Suprapubic skin (tissue), 4 donors: ENCODE results near the gene TXLNG. TPM values are rescaled to one million over a fixed set of nuclear protein-coding genes. Genes with fewer than 3 reads are reported as not detected.

Experiments
- DNase-seq, 2 donors: peaks; one replicate each; pipeline ENCODE4 v3.0.0-alpha.2; 2019; ENCODE audit warnings: low spot score in 2 of 2
- H3K27ac ChIP-seq: fragments of 200-600 bp; sonication (generic); one replicate; pipeline ENCODE4 v1.5.1; 2019
- H3K27me3 ChIP-seq: fragments of 200-600 bp; sonication (generic); one replicate; pipeline ENCODE4 v1.5.1; 2019
- H3K36me3 ChIP-seq: fragments of 200-600 bp; sonication (generic); one replicate; pipeline ENCODE4 v1.5.1; 2019
- H3K4me1 ChIP-seq: fragments of 200-600 bp; sonication (generic); one replicate; pipeline ENCODE4 v1.5.1; 2019
- H3K4me3 ChIP-seq: fragments of 200-600 bp; sonication (generic); one replicate; pipeline ENCODE4 v1.5.1; 2019; ENCODE audit warnings: mild to moderate bottlenecking
- H3K9me3 ChIP-seq: fragments of 200-600 bp; sonication (generic); one replicate; pipeline ENCODE4 v1.5.1; 2019
- EP300 ChIP-seq: sonication (generic); formaldehyde crosslinking; IDR thresholded peaks from one replicate; pipeline ENCODE4 v1.6.1; 2017; ENCODE audit warnings: antibody characterized with exemption
- POLR2A ChIP-seq, 2 donors: fragments of 450-650 bp; IDR thresholded peaks; one replicate each; pipeline ENCODE4 v1.6.1; 2017; ENCODE audit warnings: antibody characterized with exemption in 2 of 2, mild to moderate bottlenecking in 2 of 2, moderate library complexity in 2 of 2
- POLR2AphosphoS5 ChIP-seq, 3 donors: sonication (generic); formaldehyde crosslinking; IDR thresholded peaks; one replicate each; pipeline ENCODE4 v1.6.1; 2017; ENCODE audit warnings: antibody characterized with exemption in 3 of 3
- WGBS: methylation state at CpG from one replicate; pipeline ENCODE4 v1.1.5; 2018; 5-methylcytosine and 5-hydroxymethylcytosine counted together
- total RNA-seq, 4 donors: library from RNA; depleted of rRNA; stranded (reverse); fragments of >200 nt; gene quantifications; one replicate each; pipeline ENCODE4 v1.1.0, GENCODE V29; 2016
- TF ChIP-seq, protein P1 (sequence below), 2 donors: fragments of 200-600 bp in 1 of 2; fragments of 450-650 bp in 1 of 2; sonication (generic) in 1 of 2; IDR thresholded peaks; one replicate each; pipeline ENCODE4 v1.5.1; 2016 to 2019; ENCODE audit warnings: antibody characterized with exemption in 2 of 2, mild to moderate bottlenecking in 1 of 2, moderate library complexity in 1 of 2

Gene TXLNG
- total RNA-seq, 4 donors from 2014 or later, result 8.6 to 15.5 (median 14.5) TPM

DNA sequence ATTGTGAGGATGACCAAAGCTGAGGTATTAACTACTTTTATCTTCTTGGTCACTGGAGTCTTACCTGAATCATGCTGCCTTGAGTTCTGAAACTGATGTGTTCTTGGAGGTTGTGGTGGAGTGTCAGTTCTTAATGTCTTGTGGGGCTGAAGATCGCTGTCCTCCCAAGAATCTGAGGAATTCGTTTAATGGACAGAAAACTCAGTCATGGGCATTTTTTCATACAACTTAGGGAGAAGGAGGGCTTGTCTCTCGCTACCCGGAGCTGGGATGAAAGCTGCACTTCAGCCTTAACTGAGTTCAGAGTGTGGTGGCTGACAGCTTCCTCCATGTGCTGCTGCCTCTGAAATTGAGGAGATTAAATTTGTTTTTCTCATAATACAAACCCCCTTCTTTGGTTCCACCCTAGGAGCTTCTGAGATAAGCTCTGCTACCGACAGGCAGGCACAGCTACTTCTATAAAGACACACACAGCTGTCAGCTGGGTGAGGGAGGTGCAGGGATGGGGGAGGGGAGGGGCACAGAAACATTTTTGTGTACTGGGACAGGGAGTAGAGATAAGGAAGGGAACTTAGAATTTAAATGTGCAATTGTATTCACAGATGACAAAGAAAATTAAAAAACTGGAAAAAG is 53.1 kb downstream of the TXLNG start:
- H3K36me3 ChIP-seq, result peaks cover 10% of the 10 kb centered on the region

DNA sequence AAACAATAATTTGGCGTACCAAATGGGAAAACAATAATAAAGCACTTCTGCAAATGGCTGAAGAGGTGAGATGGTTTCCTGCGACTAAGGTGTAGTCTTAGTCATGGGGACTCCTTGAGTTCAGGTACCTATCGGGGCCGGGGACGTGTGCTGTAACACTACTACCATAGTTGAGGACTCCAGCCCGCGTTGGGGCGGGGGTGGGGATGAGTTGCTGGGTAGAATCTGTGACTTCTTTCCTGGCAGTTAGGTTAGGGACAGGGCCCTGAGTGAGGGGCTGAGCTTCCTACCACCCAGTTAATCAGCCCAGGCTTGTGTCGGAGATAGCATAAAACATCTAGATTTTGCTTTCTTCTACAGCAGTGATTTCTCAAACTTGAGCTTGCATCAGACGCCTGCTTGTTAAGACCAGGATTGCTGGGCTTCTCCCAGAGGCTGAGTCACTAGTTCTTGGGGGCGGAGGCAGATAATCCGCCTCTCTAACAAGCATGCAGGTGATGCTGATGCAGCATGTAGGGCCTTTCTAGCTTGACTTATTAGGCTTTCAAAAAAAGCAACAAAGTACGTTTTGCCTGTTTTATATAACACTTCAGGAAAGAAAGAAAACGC is 53.7 kb downstream of the TXLNG start:
- Histone ChIP-seq H3K4me3 (no peak overlapping the region), H3K27ac (no peak overlapping the region), H3K27me3 (no peaks in the 10 kb centered on the region), H3K4me1 (peaks cover 3% of the 10 kb centered on the region), H3K36me3 (peaks cover 10% of the 10 kb centered on the region), H3K9me3 (no peaks in the 10 kb centered on the region)
- 77% methylated on average over 14 of the region's 14 CpGs for WGBS
- TF ChIP-seq EP300 (no peak), POLR2A (IDR thresholded peaks at IDR 0.05) (no peak), POLR2AphosphoS5 (IDR thresholded peaks at IDR 0.05) (no peak)
- TF ChIP-seq, protein P1, sequence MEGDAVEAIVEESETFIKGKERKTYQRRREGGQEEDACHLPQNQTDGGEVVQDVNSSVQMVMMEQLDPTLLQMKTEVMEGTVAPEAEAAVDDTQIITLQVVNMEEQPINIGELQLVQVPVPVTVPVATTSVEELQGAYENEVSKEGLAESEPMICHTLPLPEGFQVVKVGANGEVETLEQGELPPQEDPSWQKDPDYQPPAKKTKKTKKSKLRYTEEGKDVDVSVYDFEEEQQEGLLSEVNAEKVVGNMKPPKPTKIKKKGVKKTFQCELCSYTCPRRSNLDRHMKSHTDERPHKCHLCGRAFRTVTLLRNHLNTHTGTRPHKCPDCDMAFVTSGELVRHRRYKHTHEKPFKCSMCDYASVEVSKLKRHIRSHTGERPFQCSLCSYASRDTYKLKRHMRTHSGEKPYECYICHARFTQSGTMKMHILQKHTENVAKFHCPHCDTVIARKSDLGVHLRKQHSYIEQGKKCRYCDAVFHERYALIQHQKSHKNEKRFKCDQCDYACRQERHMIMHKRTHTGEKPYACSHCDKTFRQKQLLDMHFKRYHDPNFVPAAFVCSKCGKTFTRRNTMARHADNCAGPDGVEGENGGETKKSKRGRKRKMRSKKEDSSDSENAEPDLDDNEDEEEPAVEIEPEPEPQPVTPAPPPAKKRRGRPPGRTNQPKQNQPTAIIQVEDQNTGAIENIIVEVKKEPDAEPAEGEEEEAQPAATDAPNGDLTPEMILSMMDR (IDR thresholded peaks at IDR 0.05), result no peak
- DNase-seq, result no peak

More for the DNA sequence above, 53.1 kb downstream of the TXLNG start:
- Histone ChIP-seq H3K9me3 (no peaks in the 10 kb centered on the region), H3K4me3 (no peak overlapping the region), H3K27me3 (no peaks in the 10 kb centered on the region), H3K4me1 (peaks cover 3% of the 10 kb centered on the region), H3K27ac (no peak overlapping the region)
- WGBS, result 84% methylated on average over 5 of the region's 5 CpGs
- no peak for DNase-seq
- TF ChIP-seq, protein P1 (IDR thresholded peaks at IDR 0.05), result no peak
- TF ChIP-seq POLR2AphosphoS5 (IDR thresholded peaks at IDR 0.05), result no peak
- TF ChIP-seq EP300, result no peak
- TF ChIP-seq POLR2A (IDR thresholded peaks at IDR 0.05), result no peak

DNA sequence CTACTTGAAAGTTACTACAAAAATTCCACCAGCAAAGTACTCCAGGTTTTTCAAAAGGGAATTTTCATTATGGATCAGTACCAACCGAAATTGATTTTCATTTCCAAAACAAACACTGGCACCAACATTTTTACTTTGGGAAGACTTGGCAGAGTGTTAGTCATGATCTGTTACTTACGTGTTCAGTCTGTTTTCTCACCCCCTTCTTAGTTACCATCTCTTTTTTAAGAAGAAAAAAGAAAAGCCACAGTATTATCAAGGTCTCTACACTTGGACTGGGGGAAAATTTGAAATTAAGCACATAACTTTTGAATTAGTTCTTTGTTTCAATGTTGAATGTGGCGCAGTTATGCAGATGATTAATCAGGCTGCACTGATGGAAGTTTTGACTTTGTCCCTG is 56.4 kb downstream of the TXLNG start:
- DNase-seq, result no peak
- WGBS, result 88% methylated on average over 3 of the region's 3 CpGs
- TF ChIP-seq, protein P1 (IDR thresholded peaks at IDR 0.05), result no peak
- TF ChIP-seq EP300 (no peak), POLR2AphosphoS5 (IDR thresholded peaks at IDR 0.05) (no peak)
- Histone ChIP-seq H3K9me3 (no peaks in the 10 kb centered on the region), H3K27me3 (no peaks in the 10 kb centered on the region), H3K4me3 (no peak overlapping the region), H3K36me3 (peaks cover 23% of the 10 kb centered on the region), H3K4me1 (peaks cover 3% of the 10 kb centered on the region), H3K27ac (no peak overlapping the region)

DNA sequence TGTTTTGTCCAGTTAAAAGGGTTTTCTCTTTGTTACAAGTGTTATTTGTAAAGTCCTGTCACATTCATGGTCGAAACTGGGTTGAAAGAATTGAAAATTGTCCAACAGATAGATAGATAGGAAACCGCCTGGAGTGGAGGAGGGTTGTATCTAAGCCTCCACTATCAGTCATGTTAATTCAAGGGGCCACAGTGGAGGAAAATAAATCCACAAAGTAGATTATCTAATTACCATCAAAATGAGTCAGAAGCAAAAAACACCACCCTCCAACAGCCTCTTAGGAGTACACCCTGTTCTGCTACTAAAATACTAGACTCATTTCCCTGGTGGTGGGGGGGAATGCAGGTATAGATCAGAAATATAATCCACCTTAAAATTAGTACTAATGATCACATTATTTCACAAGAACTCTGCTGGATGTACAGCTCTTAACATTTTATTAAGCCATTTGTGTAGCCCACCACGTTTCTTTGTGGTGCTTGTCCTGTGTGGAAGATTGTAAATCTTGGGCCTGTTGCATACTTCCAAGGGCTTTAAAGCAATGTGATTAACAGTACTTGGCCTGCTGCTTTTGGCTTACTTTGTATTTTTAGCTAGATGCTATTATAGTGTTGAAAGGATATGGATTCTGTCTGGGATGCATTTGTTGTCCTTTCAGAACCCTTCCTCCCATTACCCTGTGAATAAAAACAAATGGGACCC is 57.1 kb downstream of the TXLNG start:
- Histone ChIP-seq H3K4me1 (peaks cover 3% of the 10 kb centered on the region), H3K4me3 (no peak overlapping the region), H3K27me3 (no peaks in the 10 kb centered on the region), H3K27ac (no peak overlapping the region), H3K36me3 (peaks cover 27% of the 10 kb centered on the region), H3K9me3 (no peaks in the 10 kb centered on the region)
- DNase-seq, result no peak
- WGBS, result 79% methylated on average over 3 of the region's 3 CpGs
- TF ChIP-seq POLR2AphosphoS5 (IDR thresholded peaks at IDR 0.05) (no peak), POLR2A (IDR thresholded peaks at IDR 0.05) (no peak)
- TF ChIP-seq, protein P1 (IDR thresholded peaks at IDR 0.05), result no peak

DNA sequence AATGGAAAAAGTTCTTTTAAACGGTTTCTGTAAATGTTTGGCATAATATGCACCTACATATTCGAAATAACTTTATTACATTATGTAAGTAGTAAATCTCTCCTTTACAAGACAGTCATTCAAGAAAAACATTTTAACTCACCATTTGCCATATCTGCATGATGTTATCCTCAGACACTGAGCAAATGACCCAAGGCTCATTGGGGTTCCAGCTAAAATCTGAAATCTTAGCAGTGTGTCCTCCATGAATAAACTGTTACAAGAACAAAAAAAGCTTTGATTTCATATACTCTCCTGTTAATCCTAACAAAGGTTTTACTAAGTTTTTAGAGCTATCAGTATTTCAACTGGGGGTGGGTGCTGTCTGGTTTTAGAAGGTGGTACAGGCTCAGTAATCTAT is 59.4 kb downstream of the TXLNG start:
- H3K36me3 ChIP-seq, result peaks cover 29% of the 10 kb centered on the region
- H3K27ac ChIP-seq, result no peak overlapping the region
- H3K4me1 ChIP-seq, result peaks cover 3% of the 10 kb centered on the region
- no peak for DNase-seq
- no peak for TF ChIP-seq POLR2A (IDR thresholded peaks at IDR 0.05)
- TF ChIP-seq EP300, result no peak
- TF ChIP-seq, protein P1 (IDR thresholded peaks at IDR 0.05), result no peak
- TF ChIP-seq POLR2AphosphoS5 (IDR thresholded peaks at IDR 0.05), result no peak
- no peaks in the 10 kb centered on the region for H3K27me3 ChIP-seq
- no peak overlapping the region for H3K4me3 ChIP-seq
- 78% methylated on average over 2 of the region's 2 CpGs for WGBS
- H3K9me3 ChIP-seq, result no peaks in the 10 kb centered on the region
